ENCODE measurements around the gene SPDEF.

Gene SPDEF

GRCh38 chr6:34530753-34531365 is 25.3 kb downstream of the SPDEF start:
- in situ Hi-C loops (cut with MboI; ENCODE audit: low sequenced_read_pairs): no loop called here

- in situ Hi-C loops (cut with MboI; ENCODE audit: low sequenced_read_pairs): no loop called here
Observed at GRCh38 chr6:34529665-34530327, 26.3 kb downstream of the SPDEF start.

- in situ Hi-C loops (cut with MboI; ENCODE audit: low sequenced_read_pairs): no loop called here
Observed at GRCh38 chr6:34528996-34529664, 27.0 kb downstream of the SPDEF start.

GRCh38 chr6:34527751-34528670 is 28.1 kb downstream of the SPDEF start:
- in situ Hi-C loops (cut with MboI; ENCODE audit: low sequenced_read_pairs): no loop called here

GRCh38 chr6:34526992-34527728 is 29.0 kb downstream of the SPDEF start:
- in situ Hi-C loops (cut with MboI; ENCODE audit: low sequenced_read_pairs): no loop called here

- in situ Hi-C loops (cut with MboI; ENCODE audit: low sequenced_read_pairs): no loop called here
Observed at GRCh38 chr6:34526241-34526972, 29.7 kb downstream of the SPDEF start.

- in situ Hi-C loops (cut with MboI; ENCODE audit: low sequenced_read_pairs): no loop called here
Observed at GRCh38 chr6:34525431-34526175, 30.5 kb downstream of the SPDEF start.

GRCh38 chr6:34524971-34525370 is 31.2 kb downstream of the SPDEF start:
- in situ Hi-C loops (cut with MboI; ENCODE audit: low sequenced_read_pairs): no loop called here

- in situ Hi-C loops (cut with MboI; ENCODE audit: low sequenced_read_pairs): no loop called here
Observed at GRCh38 chr6:34524499-34524898, 31.6 kb downstream of the SPDEF start.

GRCh38 chr6:34523441-34524206 is 32.5 kb downstream of the SPDEF start:
- in situ Hi-C loops (cut with MboI; ENCODE audit: low sequenced_read_pairs): no loop called here

- in situ Hi-C loops (cut with MboI; ENCODE audit: low sequenced_read_pairs): no loop called here
Observed at GRCh38 chr6:34522761-34523160, 33.4 kb downstream of the SPDEF start.

- in situ Hi-C loops (cut with MboI; ENCODE audit: low sequenced_read_pairs): no loop called here
Observed at GRCh38 chr6:34521463-34522285, 34.5 kb downstream of the SPDEF start.

- in situ Hi-C loops (cut with MboI; ENCODE audit: low sequenced_read_pairs): no loop called here
Observed at GRCh38 chr6:34520645-34521462, 35.3 kb downstream of the SPDEF start.

GRCh38 chr6:34519971-34520644 is 36.0 kb downstream of the SPDEF start:
- in situ Hi-C loops (cut with MboI; ENCODE audit: low sequenced_read_pairs): no loop called here

GRCh38 chr6:34518669-34519365 is 37.3 kb downstream of the SPDEF start:
- in situ Hi-C loops (cut with MboI; ENCODE audit: low sequenced_read_pairs): no loop called here

- in situ Hi-C loops (cut with MboI; ENCODE audit: low sequenced_read_pairs): no loop called here
Observed at GRCh38 chr6:34517966-34518365, 38.2 kb downstream of the SPDEF start.
